ENCODE results near the gene CDON.

CDON gene

DNA sequence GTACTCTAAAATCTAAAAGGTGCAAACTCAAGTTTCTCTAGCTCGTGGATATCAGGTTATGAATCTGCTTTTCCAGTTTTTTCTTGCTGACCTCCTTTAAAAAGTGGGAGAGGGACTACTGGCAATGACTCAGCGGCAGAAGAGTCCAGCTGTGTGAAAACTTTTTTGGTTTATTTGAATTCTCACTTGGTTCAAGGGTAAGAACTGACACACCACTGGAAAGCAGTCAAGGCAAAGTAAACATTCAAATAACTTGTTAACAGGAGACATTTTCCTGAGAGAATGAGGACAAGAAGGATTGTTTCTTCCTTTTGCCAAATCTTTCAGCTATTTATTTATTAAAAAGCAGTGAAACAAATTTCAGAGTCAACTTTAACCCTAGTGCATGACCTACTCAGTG lies 36.1 kb downstream of the CDON start:
- Histone ChIP-seq H3K27ac (ENCODE audit: insufficient read depth, low read length, poor library complexity, severe bottlenecking) (no peak overlapping the region), H3K4me3 (ENCODE audit: insufficient read depth, low read depth, low read length, poor library complexity, severe bottlenecking) (no peak overlapping the region), H3K36me3 (ENCODE audit: control insufficient read depth, insufficient read depth, low read length) (no peaks in the 10 kb centered on the region), H3K4me1 (ENCODE audit: control insufficient read depth, insufficient read depth, low read length, poor library complexity, severe bottlenecking) (no peaks in the 10 kb centered on the region), H3K27me3 (replicated peaks; ENCODE audit: control insufficient read depth, insufficient read depth, low read length, poor library complexity, severe bottlenecking) (no peaks in the 10 kb centered on the region), H3K9me3 (ENCODE audit: control insufficient read depth, low read length) (no peaks in the 10 kb centered on the region)
- no peak for DNase-seq

DNA sequence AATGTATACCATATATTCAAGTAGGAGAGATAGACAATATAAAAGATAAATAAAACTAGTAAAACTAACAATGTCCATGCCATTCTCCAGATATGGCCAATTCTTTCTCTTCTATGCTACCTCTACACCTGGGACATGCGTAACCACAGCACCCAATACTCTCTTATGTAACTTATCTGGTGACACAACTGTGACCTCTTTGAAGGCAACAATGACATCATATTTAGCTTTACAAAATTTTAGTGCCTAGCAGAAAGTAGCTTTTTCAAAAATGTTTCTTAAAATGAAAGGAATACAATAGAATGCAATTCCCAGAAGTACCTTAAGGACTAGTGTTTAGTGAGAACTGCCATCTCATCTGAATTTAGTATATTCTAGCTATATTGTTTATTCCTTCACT lies 36.8 kb downstream of the CDON start:
- Histone ChIP-seq H3K4me3 (ENCODE audit: insufficient read depth, low read depth, low read length, poor library complexity, severe bottlenecking) (no peak overlapping the region), H3K36me3 (ENCODE audit: control insufficient read depth, insufficient read depth, low read length) (no peaks in the 10 kb centered on the region), H3K27me3 (replicated peaks; ENCODE audit: control insufficient read depth, insufficient read depth, low read length, poor library complexity, severe bottlenecking) (no peaks in the 10 kb centered on the region), H3K9me3 (ENCODE audit: control insufficient read depth, low read length) (no peaks in the 10 kb centered on the region), H3K27ac (ENCODE audit: insufficient read depth, low read length, poor library complexity, severe bottlenecking) (no peak overlapping the region), H3K4me1 (ENCODE audit: control insufficient read depth, insufficient read depth, low read length, poor library complexity, severe bottlenecking) (no peaks in the 10 kb centered on the region)
- no peak for DNase-seq

DNA sequence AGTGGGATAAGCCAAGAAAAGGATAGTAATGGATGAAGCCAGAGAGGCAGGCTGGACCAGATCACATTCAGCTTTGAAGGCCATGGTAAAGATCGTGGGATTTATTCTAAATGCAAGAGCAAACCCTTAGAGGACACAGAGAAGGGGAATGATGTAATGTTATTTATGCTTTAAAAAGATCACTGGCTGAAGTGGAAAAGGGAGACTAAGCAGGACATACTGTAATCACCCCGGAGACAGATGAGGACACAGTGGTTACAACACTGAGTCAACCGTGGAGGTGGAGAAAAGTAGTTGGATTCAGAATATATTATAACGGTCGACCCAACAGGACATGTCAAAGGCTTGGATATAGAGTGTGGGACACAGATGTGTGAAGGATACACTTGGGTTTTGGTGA lies 38.5 kb downstream of the CDON start:
- no peaks in the 10 kb centered on the region for H3K27me3 ChIP-seq (replicated peaks; ENCODE audit: control insufficient read depth, insufficient read depth, low read length, poor library complexity, severe bottlenecking)
- no peaks in the 10 kb centered on the region for H3K36me3 ChIP-seq (ENCODE audit: control insufficient read depth, insufficient read depth, low read length)
- H3K4me1 ChIP-seq (ENCODE audit: control insufficient read depth, insufficient read depth, low read length, poor library complexity, severe bottlenecking), result no peaks in the 10 kb centered on the region
- no peak for DNase-seq
- no peak overlapping the region for H3K27ac ChIP-seq (ENCODE audit: insufficient read depth, low read length, poor library complexity, severe bottlenecking)
- H3K4me3 ChIP-seq (ENCODE audit: insufficient read depth, low read depth, low read length, poor library complexity, severe bottlenecking), result no peak overlapping the region
- no peaks in the 10 kb centered on the region for H3K9me3 ChIP-seq (ENCODE audit: control insufficient read depth, low read length)

DNA sequence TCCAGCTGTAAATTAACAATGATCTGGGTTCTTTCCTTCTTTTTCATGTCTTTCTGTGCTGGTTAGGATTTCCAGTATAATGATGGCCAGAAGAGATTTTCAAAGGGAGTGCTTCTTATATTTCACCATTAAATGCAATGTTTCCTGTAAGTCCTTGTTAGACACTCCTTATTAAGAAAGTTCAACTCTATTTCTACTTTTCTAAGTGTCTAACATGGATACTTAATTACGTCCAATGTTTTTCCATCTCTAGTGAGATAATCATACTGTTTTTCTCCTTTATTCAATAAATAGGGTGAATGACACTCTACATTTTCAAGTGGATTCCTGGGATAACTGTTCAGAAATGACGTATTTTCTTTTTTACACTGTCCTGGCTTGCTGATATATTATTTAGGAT lies 49.8 kb downstream of the CDON start:
- H3K4me3 ChIP-seq (ENCODE audit: insufficient read depth, low read depth, low read length, poor library complexity, severe bottlenecking), result no peak overlapping the region
- H3K9me3 ChIP-seq (ENCODE audit: control insufficient read depth, low read length), result no peaks in the 10 kb centered on the region
- no peaks in the 10 kb centered on the region for H3K36me3 ChIP-seq (ENCODE audit: control insufficient read depth, insufficient read depth, low read length)
- DNase-seq, result no peak
- H3K4me1 ChIP-seq (ENCODE audit: control insufficient read depth, insufficient read depth, low read length, poor library complexity, severe bottlenecking), result no peaks in the 10 kb centered on the region
- H3K27me3 ChIP-seq (replicated peaks; ENCODE audit: control insufficient read depth, insufficient read depth, low read length, poor library complexity, severe bottlenecking), result no peaks in the 10 kb centered on the region
- H3K27ac ChIP-seq (ENCODE audit: insufficient read depth, low read length, poor library complexity, severe bottlenecking), result no peak overlapping the region

DNA sequence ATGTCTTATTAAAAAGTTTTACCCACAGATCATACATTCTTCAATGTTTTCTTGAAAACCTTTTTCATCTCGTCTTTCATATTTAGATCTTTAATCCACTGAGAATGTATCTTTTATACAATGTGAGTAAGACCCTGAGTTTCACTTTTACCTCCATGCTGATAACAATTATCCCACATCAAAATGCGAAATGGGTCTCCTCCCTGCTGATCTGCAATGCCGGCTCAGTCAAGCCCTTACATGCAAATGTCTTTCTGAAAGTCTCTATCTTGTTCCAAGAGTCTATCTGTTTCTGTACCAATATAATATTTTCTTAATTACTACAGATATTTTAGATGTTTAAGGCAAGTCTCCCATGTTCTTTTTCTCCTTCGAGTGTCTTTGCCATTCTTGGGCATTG lies 50.9 kb downstream of the CDON start:
- Histone ChIP-seq H3K27ac (ENCODE audit: insufficient read depth, low read length, poor library complexity, severe bottlenecking) (no peak overlapping the region), H3K9me3 (ENCODE audit: control insufficient read depth, low read length) (no peaks in the 10 kb centered on the region), H3K4me1 (ENCODE audit: control insufficient read depth, insufficient read depth, low read length, poor library complexity, severe bottlenecking) (no peaks in the 10 kb centered on the region), H3K27me3 (replicated peaks; ENCODE audit: control insufficient read depth, insufficient read depth, low read length, poor library complexity, severe bottlenecking) (no peaks in the 10 kb centered on the region), H3K4me3 (ENCODE audit: insufficient read depth, low read depth, low read length, poor library complexity, severe bottlenecking) (no peak overlapping the region), H3K36me3 (ENCODE audit: control insufficient read depth, insufficient read depth, low read length) (no peaks in the 10 kb centered on the region)
- no peak for DNase-seq

DNA sequence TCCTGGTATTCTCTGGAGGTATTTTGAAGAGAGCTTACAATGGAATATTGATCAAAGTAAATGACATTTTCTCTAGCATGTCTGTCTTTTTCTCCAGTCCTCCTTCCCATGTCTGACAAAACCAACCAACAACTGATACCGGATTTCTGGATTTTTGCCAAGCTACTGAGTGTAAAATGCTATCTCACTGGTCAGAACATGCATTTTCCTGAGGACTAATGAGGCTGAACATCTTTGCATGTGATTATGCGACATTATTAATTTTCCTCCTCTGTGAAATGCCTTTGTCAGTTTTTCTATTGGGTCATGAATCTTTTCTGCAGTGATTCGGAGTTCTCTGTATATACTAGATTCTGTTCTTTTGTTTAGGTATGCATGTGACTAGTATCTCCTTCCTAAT lies 51.4 kb downstream of the CDON start:
- H3K27me3 ChIP-seq (replicated peaks; ENCODE audit: control insufficient read depth, insufficient read depth, low read length, poor library complexity, severe bottlenecking), result no peaks in the 10 kb centered on the region
- no peak overlapping the region for H3K27ac ChIP-seq (ENCODE audit: insufficient read depth, low read length, poor library complexity, severe bottlenecking)
- no peak overlapping the region for H3K4me3 ChIP-seq (ENCODE audit: insufficient read depth, low read depth, low read length, poor library complexity, severe bottlenecking)
- no peaks in the 10 kb centered on the region for H3K4me1 ChIP-seq (ENCODE audit: control insufficient read depth, insufficient read depth, low read length, poor library complexity, severe bottlenecking)
- no peak for DNase-seq
- H3K36me3 ChIP-seq (ENCODE audit: control insufficient read depth, insufficient read depth, low read length), result no peaks in the 10 kb centered on the region
- no peaks in the 10 kb centered on the region for H3K9me3 ChIP-seq (ENCODE audit: control insufficient read depth, low read length)

DNA sequence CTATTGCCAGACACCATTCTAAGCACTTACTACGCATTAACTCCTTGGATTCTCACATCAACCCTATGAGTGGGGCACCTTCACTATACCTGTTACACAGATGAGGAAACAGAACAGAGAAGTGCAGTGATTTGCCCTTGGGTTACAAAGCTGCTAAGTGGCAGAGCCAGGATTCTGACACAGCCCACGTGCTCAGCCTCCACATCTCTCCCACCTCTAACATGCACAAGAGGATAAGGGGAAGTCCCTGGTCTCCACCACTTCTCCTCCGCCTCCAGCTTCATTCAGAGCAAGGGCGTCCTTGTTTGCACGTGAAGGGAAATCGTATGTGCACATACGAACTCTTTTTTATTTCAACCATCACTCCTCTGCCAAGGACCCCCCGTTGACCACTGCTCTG lies 53.7 kb downstream of the CDON start:
- DNase-seq, result no peak
- no peak overlapping the region for H3K27ac ChIP-seq (ENCODE audit: insufficient read depth, low read length, poor library complexity, severe bottlenecking)
- no peaks in the 10 kb centered on the region for H3K4me1 ChIP-seq (ENCODE audit: control insufficient read depth, insufficient read depth, low read length, poor library complexity, severe bottlenecking)

DNA sequence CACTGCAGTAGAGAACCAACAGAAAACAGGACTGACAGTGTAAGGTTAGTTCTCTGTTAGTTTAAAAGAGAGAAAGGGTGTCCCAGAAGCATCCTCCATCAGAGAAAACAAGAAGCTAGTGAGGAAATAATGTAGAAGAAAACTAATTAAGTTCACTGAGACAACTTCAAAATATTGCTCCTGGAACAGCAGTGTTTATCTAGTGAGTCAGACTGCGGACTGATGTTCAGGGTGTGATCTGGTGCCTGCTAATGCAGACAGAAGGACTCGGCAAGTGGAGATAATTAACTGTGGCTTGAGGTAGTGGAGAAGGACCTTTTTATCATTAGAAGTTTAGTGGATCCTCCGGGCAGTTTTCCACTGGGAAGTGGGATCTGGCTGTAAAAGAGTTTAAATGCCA lies 55.4 kb downstream of the CDON start:
- DNase-seq, result no peak
- Histone ChIP-seq H3K27ac (ENCODE audit: insufficient read depth, low read length, poor library complexity, severe bottlenecking) (no peak overlapping the region), H3K27me3 (replicated peaks; ENCODE audit: control insufficient read depth, insufficient read depth, low read length, poor library complexity, severe bottlenecking) (no peaks in the 10 kb centered on the region), H3K4me3 (ENCODE audit: insufficient read depth, low read depth, low read length, poor library complexity, severe bottlenecking) (no peak overlapping the region), H3K9me3 (ENCODE audit: control insufficient read depth, low read length) (no peaks in the 10 kb centered on the region), H3K36me3 (ENCODE audit: control insufficient read depth, insufficient read depth, low read length) (no peaks in the 10 kb centered on the region), H3K4me1 (ENCODE audit: control insufficient read depth, insufficient read depth, low read length, poor library complexity, severe bottlenecking) (no peaks in the 10 kb centered on the region)

More for the DNA sequence above, 53.7 kb downstream of the CDON start:
- no peaks in the 10 kb centered on the region for H3K36me3 ChIP-seq (ENCODE audit: control insufficient read depth, insufficient read depth, low read length)
- H3K27me3 ChIP-seq (replicated peaks; ENCODE audit: control insufficient read depth, insufficient read depth, low read length, poor library complexity, severe bottlenecking), result no peaks in the 10 kb centered on the region
- H3K4me3 ChIP-seq (ENCODE audit: insufficient read depth, low read depth, low read length, poor library complexity, severe bottlenecking), result no peak overlapping the region
- no peaks in the 10 kb centered on the region for H3K9me3 ChIP-seq (ENCODE audit: control insufficient read depth, low read length)

DNA sequence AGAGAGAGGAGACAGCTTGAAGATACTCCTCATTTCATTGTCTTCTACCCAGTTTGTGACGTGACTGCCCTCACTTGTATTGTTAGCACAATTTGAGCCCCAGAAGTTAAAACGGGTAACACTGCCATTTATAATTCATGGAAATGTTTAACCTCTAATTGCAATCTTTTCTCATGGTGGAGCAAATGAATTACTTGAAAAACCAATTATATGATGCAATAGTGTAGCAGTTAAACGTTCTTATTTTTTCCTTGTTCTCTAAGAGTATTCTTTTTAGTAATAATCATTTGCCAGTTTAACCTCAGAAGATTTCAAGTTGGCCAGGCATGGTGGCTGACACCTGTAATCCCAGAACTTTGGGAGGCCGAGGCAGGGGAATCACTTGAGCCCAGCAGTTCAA lies 56.6 kb downstream of the CDON start:
- Histone ChIP-seq H3K4me3 (ENCODE audit: insufficient read depth, low read depth, low read length, poor library complexity, severe bottlenecking) (no peak overlapping the region), H3K36me3 (ENCODE audit: control insufficient read depth, insufficient read depth, low read length) (no peaks in the 10 kb centered on the region), H3K4me1 (ENCODE audit: control insufficient read depth, insufficient read depth, low read length, poor library complexity, severe bottlenecking) (no peaks in the 10 kb centered on the region), H3K27ac (ENCODE audit: insufficient read depth, low read length, poor library complexity, severe bottlenecking) (no peak overlapping the region), H3K27me3 (replicated peaks; ENCODE audit: control insufficient read depth, insufficient read depth, low read length, poor library complexity, severe bottlenecking) (no peaks in the 10 kb centered on the region), H3K9me3 (ENCODE audit: control insufficient read depth, low read length) (no peaks in the 10 kb centered on the region)
- DNase-seq, result no peak

DNA sequence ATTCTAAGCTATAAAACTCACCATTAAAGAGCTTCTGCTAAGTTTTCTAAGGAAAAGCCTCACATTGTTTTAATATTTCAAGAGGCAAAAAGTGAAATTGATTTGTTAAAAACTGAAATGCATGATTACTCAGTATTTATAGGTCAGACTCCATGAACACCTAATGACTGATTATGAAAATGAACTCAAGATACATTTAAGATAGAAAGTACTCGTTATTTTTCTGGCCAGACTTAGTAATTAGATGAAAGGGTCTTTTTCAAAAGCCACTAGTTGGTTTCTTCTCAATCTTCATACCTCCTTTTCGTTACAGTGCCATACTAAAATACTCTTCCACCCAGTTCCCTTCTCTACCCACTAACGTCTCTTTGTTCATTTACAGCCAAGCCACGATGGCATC lies 60.5 kb downstream of the CDON start:
- no peaks in the 10 kb centered on the region for H3K27me3 ChIP-seq (replicated peaks; ENCODE audit: control insufficient read depth, insufficient read depth, low read length, poor library complexity, severe bottlenecking)
- H3K4me1 ChIP-seq (ENCODE audit: control insufficient read depth, insufficient read depth, low read length, poor library complexity, severe bottlenecking), result no peaks in the 10 kb centered on the region

More for the DNA sequence above, 60.5 kb downstream of the CDON start:
- no peak overlapping the region for H3K27ac ChIP-seq (ENCODE audit: insufficient read depth, low read length, poor library complexity, severe bottlenecking)
- no peaks in the 10 kb centered on the region for H3K36me3 ChIP-seq (ENCODE audit: control insufficient read depth, insufficient read depth, low read length)
- no peak for DNase-seq
- no peaks in the 10 kb centered on the region for H3K9me3 ChIP-seq (ENCODE audit: control insufficient read depth, low read length)
- H3K4me3 ChIP-seq (ENCODE audit: insufficient read depth, low read depth, low read length, poor library complexity, severe bottlenecking), result no peak overlapping the region

All from effector memory CD4-positive, alpha-beta T cell (primary cell).